GM06990 (cell line): Measurements from ENCODE around the gene PRDM10.

Experiments used
- DNase-seq: peaks from one replicate; pipeline ENCODE4 v3.0.0-alpha.2; 2011; ENCODE audit not compliant: insufficient read length; ENCODE audit errors: extremely low read depth
- H3K27me3 ChIP-seq: replicated peaks from 2 replicates; pipeline ENCODE4 v1.6.0; 2011; ENCODE audit warnings: low read length; ENCODE audit not compliant: control insufficient read depth, insufficient read depth
- H3K36me3 ChIP-seq: 2 replicates; pipeline ENCODE4 v1.5.1; 2011; ENCODE audit warnings: low read length; ENCODE audit not compliant: control insufficient read depth, insufficient read depth
- H3K4me3 ChIP-seq: replicated peaks from 2 replicates; pipeline ENCODE4 v1.5.1; 2011; ENCODE audit warnings: low read depth, mild to moderate bottlenecking, control low read depth, low read length
- TF ChIP-seq, protein P1 (sequence below): IDR thresholded peaks from 2 replicates; pipeline ENCODE4 v1.5.1; 2011; ENCODE audit warnings: low read length, control low read depth, mild to moderate bottlenecking, inconsistent platforms; ENCODE audit not compliant: insufficient read depth, poor library complexity, severe bottlenecking

The PRDM10 gene

DNA sequence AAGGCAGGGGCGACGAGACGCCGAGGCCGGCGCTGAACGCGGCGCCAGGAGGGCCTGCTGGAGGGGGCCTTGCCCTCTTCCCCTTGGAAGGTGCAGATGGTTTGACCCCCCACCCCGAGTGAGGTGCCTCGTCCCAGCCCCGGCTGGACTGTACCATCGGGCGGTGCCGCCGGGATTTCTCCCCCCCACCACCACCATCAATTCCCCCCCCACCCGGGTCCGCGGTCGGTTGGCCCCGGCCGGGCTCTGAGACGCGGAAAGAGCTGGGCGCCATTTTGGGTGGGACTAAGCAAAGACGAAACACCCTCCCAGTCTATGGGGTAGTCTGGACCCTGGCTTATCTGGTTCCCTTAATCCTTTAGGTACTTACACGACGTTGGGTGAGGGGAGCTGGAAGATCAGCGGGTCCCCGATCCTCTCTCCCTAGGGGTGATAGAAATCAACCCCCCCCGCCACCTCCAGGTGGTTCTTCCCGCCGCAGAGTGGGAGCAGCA lies at the start of gene PRDM10:
TSS of gene PRDM10 (minus strand) at position 484 of the 494 bp plus-strand sequence. CDS start 41,871 bp downstream, outside the sequence.
- Histone ChIP-seq H3K27me3 (no peaks in the 10 kb centered on the region), H3K4me3 (peak within 1 kb of the TSS; percentile 70), H3K36me3 (no peaks in the 10 kb centered on the region)
- TF ChIP-seq, protein P1, sequence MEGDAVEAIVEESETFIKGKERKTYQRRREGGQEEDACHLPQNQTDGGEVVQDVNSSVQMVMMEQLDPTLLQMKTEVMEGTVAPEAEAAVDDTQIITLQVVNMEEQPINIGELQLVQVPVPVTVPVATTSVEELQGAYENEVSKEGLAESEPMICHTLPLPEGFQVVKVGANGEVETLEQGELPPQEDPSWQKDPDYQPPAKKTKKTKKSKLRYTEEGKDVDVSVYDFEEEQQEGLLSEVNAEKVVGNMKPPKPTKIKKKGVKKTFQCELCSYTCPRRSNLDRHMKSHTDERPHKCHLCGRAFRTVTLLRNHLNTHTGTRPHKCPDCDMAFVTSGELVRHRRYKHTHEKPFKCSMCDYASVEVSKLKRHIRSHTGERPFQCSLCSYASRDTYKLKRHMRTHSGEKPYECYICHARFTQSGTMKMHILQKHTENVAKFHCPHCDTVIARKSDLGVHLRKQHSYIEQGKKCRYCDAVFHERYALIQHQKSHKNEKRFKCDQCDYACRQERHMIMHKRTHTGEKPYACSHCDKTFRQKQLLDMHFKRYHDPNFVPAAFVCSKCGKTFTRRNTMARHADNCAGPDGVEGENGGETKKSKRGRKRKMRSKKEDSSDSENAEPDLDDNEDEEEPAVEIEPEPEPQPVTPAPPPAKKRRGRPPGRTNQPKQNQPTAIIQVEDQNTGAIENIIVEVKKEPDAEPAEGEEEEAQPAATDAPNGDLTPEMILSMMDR, result no peak
- DNase-seq, result peak; percentile 94

DNA sequence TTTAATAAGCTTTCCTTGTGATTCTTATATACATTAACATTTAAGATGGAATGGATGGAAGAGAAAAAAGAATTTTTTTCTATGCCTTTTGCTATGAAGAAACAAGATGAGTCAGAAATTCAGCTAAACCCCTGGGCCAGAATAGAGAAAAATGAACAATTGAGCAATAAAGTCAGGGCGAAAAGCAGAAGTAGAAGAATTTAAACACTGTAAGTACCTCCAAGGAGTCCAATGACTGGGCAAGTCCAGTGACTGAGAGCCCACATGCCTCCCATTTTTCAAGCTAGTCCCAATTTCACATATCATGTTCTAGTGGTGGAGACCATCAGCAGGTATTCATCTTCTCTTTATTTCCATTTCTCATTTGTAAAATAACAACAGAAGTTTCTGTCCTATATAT lies 48.4 kb upstream of the PRDM10 start:
- no peaks in the 10 kb centered on the region for H3K27me3 ChIP-seq
- H3K36me3 ChIP-seq, result no peaks in the 10 kb centered on the region
- no peak overlapping the region for H3K4me3 ChIP-seq
- TF ChIP-seq, protein P1, result no peak
- DNase-seq, result no peak

GRCh38 chr11:130050257-130050656 lies 47.6 kb upstream of the PRDM10 start:
- H3K4me3 ChIP-seq, result no peak overlapping the region
- DNase-seq, result no peak
- TF ChIP-seq, protein P1, result no peak
- no peaks in the 10 kb centered on the region for H3K36me3 ChIP-seq
- H3K27me3 ChIP-seq, result no peaks in the 10 kb centered on the region

GRCh38 chr11:130049328-130049771 lies 46.7 kb upstream of the PRDM10 start:
- H3K36me3 ChIP-seq, result no peaks in the 10 kb centered on the region
- no peaks in the 10 kb centered on the region for H3K27me3 ChIP-seq
- TF ChIP-seq, protein P1, result no peak
- no peak overlapping the region for H3K4me3 ChIP-seq
- no peak for DNase-seq

GRCh38 chr11:130047141-130047540 lies 44.5 kb upstream of the PRDM10 start:
- TF ChIP-seq, protein P1, result no peak
- no peak for DNase-seq
- H3K27me3 ChIP-seq, result no peaks in the 10 kb centered on the region
- no peak overlapping the region for H3K4me3 ChIP-seq
- H3K36me3 ChIP-seq, result no peaks in the 10 kb centered on the region

DNA sequence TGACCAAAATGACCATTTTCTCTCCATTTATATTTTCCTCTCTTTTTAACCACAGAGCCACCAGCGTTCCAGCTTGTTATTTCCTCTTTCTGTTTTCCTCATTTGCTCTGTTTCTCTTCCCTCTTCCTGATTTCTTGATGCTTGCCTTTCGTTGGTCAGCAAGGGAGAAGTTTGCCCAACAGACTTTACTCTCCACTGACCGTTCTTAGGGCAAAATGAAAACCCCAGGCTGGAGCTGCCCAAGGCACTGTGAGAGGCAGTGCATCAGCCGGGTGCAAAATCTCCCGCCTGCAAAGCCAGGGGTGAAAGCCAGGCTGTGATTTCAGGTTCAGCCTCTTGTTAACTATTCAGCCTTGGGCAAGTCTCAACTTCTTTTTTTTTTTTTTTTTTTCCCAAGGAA lies 40.9 kb upstream of the PRDM10 start:
- Histone ChIP-seq H3K4me3 (no peak overlapping the region), H3K36me3 (no peaks in the 10 kb centered on the region), H3K27me3 (no peaks in the 10 kb centered on the region)
- no peak for DNase-seq
- TF ChIP-seq, protein P1, result no peak
